ENCODE measurements around the gene DAPK1. TPM values are rescaled to one million over a fixed set of nuclear protein-coding genes. Genes with fewer than 3 reads are reported as not detected.

Gene DAPK1
- total and polyA plus RNA-seq, 8 donors: 78.2 to 242 (median 215) TPM

DNA sequence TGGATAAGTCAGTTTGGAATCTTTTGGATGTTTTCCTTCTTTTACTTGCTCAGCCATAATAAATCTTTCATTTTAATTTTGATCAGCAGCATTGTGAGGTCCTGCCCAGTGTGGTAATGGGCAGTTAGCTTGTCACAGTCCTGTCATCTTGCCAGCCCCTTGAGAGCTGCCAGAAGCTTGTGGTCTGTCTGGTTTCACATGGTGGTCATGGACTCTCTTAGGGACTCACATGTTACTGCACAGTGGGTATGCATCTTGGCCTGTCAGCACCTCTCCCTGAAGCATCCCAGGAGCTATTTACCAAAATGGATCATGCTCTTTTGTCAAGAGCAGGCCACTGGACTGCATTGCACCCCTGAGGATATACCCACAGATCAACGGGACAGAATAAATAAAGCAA lies 60.3 kb downstream of the DAPK1 start:
- peaks cover 6 to 70% of the 10 kb centered on the region in 2 donors for H3K4me1 ChIP-seq
- H3K27me3 ChIP-seq: no peaks in the 10 kb centered on the region
- H3K4me3 ChIP-seq: no peak overlapping the region
- intact Hi-C loops (cut with DNase I): no loop called here
- no peak for ATAC-seq
- DNase-seq: no peak
- no peak overlapping the region for H3K27ac ChIP-seq
- TF ChIP-seq, protein P1, sequence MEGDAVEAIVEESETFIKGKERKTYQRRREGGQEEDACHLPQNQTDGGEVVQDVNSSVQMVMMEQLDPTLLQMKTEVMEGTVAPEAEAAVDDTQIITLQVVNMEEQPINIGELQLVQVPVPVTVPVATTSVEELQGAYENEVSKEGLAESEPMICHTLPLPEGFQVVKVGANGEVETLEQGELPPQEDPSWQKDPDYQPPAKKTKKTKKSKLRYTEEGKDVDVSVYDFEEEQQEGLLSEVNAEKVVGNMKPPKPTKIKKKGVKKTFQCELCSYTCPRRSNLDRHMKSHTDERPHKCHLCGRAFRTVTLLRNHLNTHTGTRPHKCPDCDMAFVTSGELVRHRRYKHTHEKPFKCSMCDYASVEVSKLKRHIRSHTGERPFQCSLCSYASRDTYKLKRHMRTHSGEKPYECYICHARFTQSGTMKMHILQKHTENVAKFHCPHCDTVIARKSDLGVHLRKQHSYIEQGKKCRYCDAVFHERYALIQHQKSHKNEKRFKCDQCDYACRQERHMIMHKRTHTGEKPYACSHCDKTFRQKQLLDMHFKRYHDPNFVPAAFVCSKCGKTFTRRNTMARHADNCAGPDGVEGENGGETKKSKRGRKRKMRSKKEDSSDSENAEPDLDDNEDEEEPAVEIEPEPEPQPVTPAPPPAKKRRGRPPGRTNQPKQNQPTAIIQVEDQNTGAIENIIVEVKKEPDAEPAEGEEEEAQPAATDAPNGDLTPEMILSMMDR (IDR thresholded peaks at IDR 0.05): no peak
- no peaks in the 10 kb centered on the region for H3K36me3 ChIP-seq
- no peaks in the 10 kb centered on the region for H3K9me3 ChIP-seq

DNA sequence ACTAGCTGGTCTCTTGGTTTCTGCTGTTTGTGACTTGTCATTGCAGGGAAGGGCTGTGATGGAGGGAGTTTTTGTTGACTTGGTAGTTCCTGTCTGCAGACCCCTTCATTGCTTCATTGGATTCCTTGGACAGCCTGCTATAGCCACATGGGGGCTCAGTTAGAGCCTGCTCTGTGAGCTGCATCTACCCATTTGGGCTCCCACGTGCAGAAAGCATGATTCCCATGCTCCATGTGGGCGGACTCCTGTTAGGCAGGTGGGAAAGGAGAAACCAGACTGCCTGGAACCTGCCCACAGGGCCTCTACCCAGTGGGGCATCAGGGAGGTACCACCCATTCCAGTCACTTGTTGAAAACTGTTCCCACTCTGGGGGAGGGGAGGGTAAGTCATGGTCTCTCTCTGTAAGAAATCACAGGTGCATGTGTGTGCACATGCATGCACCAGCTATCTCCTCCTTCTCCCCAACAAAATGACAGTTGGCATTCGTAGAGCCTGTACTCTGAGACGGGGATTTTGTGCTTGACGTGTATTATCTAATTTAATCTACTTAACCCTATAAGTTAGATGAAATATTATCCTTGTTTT lies 61.0 kb downstream of the DAPK1 start:
- no peaks in the 10 kb centered on the region for H3K9me3 ChIP-seq
- no peak for DNase-seq
- H3K27ac ChIP-seq: no peak overlapping the region
- H3K27me3 ChIP-seq: no peaks in the 10 kb centered on the region
- intact Hi-C loops (cut with DNase I): no loop called here
- peaks cover 6 to 68% of the 10 kb centered on the region in 2 donors for H3K4me1 ChIP-seq
- H3K4me3 ChIP-seq: no peak overlapping the region
- TF ChIP-seq, protein P1 (IDR thresholded peaks at IDR 0.05): no peak
- ATAC-seq: no peak
- H3K36me3 ChIP-seq: no peaks in the 10 kb centered on the region

DNA sequence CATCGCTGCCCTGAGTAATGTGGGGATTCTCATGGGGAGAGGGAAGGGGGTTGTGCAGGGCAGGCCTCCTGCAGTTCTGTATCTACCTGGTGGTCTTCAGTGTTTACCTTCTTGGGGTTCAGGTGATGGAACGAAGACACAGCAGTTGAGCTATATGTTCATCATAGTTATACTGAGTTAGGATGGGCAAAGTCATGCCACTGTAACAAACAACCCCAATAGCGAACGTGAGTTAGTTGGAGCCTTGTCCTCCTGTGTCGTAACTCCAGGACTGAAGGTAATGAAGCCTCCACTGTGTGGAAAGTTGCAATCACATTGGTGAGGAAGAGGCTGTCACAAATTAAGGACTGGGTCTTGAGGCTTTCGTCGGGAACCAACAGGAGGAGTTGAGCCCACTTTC lies 64.4 kb downstream of the DAPK1 start:
- Histone ChIP-seq H3K27ac (no peak overlapping the region), H3K9me3 (no peaks in the 10 kb centered on the region), H3K36me3 (no peaks in the 10 kb centered on the region), H3K4me3 (no peak overlapping the region), H3K27me3 (no peaks in the 10 kb centered on the region), H3K4me1 (peaks cover 0 to 52% of the 10 kb centered on the region in 2 donors)
- no peak for ATAC-seq
- intact Hi-C loops (cut with DNase I): no loop called here
- no peak for DNase-seq
- TF ChIP-seq, protein P1 (IDR thresholded peaks at IDR 0.05): no peak

DNA sequence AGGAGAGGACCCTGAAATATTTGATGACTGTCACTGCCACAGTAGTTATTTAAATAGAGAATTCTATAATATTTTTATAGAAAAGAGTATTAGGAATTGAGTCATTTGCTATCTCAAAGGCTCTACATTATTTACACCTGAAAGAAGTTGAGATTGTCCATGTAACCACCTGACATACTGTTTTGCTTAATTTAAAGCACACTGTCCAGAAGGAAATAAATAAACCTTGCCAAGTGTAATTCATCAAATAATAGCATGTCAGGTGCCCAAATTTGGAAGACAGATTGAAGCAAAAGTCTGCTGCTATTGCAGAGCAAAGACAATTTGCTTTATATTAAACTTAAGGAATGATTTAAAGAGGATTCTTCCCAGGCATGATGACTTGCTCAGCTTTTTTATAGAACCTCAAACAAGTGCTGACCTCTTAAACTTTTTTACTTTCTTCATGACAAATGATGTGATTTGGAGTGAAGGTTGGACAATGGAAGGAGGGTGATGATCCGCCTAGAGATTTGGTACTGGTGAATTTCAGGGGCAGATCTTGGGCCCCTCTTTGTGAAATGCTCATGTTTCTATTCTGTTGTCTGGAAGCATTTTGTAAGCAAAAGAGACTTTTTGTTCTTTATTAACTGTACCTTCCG lies 65.0 kb downstream of the DAPK1 start:
- intact Hi-C loops (cut with DNase I): no loop called here
- no peaks in the 10 kb centered on the region for H3K27me3 ChIP-seq
- no peaks in the 10 kb centered on the region for H3K9me3 ChIP-seq
- DNase-seq: no peak
- ATAC-seq: no peak
- no peak overlapping the region for H3K4me3 ChIP-seq
- H3K36me3 ChIP-seq: no peaks in the 10 kb centered on the region
- TF ChIP-seq, protein P1 (IDR thresholded peaks at IDR 0.05): no peak
- peaks cover 0 to 46% of the 10 kb centered on the region in 2 donors for H3K4me1 ChIP-seq
- H3K27ac ChIP-seq: no peak overlapping the region

DNA sequence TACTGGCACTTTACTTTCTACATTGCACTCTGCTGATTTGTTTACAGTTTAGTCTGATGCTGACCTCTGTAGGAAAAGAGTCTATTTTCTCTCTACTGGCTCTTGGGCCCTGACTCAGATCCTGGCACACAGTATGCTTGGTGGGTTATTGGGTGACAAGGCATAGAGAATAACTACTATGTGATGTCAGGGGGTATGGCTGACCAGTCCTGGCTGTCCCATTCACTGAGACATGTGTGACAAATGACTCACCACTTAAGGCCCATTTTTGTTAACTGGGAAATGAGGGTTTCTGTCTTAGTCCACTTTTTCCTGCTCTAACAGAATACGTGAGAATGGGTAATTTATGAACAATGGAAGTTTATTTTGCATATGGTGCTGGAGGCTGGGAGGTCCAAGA lies 66.4 kb downstream of the DAPK1 start:
- peaks cover 4 to 43% of the 10 kb centered on the region in 2 donors for H3K4me1 ChIP-seq
- intact Hi-C loops (cut with DNase I): no loop called here
- no peaks in the 10 kb centered on the region for H3K27me3 ChIP-seq
- no peak for DNase-seq
- no peaks in the 10 kb centered on the region for H3K36me3 ChIP-seq
- H3K4me3 ChIP-seq: no peak overlapping the region
- TF ChIP-seq, protein P1 (IDR thresholded peaks at IDR 0.05): no peak
- H3K9me3 ChIP-seq: no peaks in the 10 kb centered on the region
- peak overlapping the region in 1 of 2 donors; percentile 28 for H3K27ac ChIP-seq
- ATAC-seq: peak; percentile 32
